NCI-H1092 treated with DMSO at 0.1 percent for 48 hours (cell line): ENCODE results near the gene CEP97.
A peak's percentile ranks its signal among the peaks of the same experiment; 100 is the strongest.
"Not testable (repeated sequence)": the region's sequence is repeated elsewhere in the genome, so short reads cannot be mapped to it uniquely, and the experiment has no call there.

ENCODE experiments used
- DNase-seq: peaks from one replicate; lab custom pipeline; 2025; lab: John Stamatoyannopoulos, UW

The CEP97 gene

DNA sequence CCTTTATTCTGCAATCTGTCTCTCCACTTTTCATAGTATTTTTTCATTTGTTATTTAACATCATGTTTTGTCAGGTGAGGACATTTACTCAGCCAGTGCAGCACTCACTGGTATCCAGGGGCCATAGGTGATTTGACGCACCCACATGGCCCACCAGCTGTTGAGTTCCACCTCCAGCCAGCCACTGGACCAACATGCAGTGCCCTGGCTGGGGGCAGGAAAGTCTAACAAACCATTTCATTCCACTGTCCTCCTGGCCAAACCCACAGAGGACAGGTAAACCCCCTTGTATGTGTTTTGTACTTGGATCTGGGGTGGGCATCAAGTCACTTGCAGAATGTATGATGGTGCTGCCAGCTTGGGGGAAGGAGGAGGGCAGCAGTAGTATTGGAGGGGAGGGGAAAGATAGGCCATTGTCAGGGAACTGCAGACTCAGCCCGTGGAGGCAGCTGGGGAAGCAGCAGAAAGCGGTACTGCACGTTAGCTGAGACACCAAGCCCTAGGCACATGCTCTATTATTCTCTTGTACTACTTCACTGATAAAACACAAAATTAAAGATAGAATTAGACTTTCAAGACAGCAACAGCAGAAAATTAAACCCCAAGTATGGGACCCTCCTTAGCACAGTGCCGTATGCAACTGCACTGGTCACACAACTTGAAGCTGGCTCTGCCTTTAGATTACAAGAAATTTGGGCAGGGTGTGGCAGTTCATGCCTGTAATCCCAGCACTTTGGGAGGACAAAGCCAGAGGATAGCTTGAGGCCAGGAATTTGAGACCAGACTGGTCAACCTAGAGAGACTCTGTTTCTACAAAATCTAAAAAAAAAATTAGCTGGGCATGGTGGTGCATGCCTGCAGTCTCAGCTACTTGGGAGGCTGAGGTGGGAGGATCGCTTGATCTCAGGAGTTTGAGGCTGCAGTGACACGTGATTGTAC, 22.4 kb upstream of the CEP97 start:
- DNase-seq = no peak

- no peak for DNase-seq
These were observed 21.7 kb upstream of the CEP97 start for GRCh38 chr3:101702726-101703125.

DNA sequence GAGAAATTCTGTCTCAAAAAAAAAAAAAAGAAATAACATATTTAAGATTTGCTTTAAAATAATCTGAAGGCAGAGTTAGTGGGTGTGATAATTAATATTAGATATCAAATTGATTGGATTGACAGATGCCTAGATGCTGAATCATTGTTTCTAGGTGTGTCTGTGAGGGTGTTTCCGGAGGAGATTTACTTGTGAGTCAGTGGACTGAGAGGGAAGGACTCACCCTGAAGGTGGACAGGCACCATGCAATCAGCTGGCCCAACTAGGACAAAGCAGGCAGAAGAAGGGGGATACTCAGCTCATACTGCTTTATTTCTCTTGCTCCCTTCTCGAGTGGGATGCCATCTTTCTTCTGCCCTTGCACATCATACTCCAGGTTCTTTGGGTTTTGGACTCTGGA, 21.2 kb upstream of the CEP97 start:
- DNase-seq = no peak

GRCh38 chr3:101704639-101705038, 19.8 kb upstream of the CEP97 start:
- not testable (repeated sequence) for DNase-seq

DNA sequence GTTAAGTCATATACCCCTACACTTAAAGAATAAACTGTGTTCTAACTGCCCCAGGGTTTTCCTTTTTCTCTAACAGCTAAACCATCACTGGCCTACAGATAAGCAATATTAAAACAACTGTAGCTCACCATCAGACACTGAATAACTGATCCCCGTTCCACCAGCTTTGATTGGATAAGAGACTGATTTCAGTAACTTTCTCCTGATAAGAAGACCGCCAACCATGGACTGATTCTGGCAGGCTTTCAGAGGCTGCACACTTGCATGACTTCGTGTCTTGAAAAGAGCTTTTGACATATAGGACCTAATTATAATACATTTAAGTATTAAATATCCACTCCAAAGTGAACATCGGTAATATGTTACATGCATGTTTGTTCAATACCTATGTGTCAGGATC, 15.3 kb upstream of the CEP97 start:
- DNase-seq = no peak

- DNase-seq = no peak
These were observed 6.0 kb upstream of the CEP97 start for GRCh38 chr3:101718455-101718854.

DNA sequence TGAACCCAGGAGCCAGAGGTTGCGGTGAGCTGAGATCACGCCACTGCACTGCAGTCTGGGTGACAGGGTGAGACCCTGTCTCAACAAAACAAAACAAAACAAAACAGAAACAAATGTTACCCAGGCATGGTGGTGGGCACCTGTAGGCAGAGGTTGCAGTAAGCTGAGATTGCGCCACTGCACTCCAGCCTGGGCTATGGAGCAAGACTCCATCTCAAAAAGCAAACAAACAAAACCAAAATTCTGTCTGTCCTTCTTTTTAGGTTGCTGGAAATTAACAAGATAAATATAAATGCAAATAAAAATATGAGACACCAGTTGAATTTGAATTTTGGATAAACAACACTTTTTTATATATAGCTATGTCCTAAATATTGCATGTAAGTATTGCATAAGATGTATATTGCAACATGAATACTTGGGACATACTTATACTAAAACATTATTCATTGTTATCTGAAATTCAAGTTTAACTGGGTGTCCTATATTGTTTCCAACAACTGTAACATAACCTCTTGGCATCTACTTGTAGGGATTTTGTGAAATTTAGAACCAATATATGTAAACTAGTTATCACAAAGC, 4.7 kb upstream of the CEP97 start:
- no peak for DNase-seq

GRCh38 chr3:101720851-101721840, 3.3 kb upstream of the CEP97 start:
- no peak for DNase-seq

GRCh38 chr3:101722394-101723173, 1.8 kb upstream of the CEP97 start:
- DNase-seq = no peak

GRCh38 chr3:101725194-101725889, 928 bp downstream of the CEP97 start:
- DNase-seq = peak; percentile 43

GRCh38 chr3:101725890-101726275, 1.5 kb downstream of the CEP97 start:
- DNase-seq = no peak

GRCh38 chr3:101729586-101729985, 5.2 kb downstream of the CEP97 start:
- no peak for DNase-seq

DNA sequence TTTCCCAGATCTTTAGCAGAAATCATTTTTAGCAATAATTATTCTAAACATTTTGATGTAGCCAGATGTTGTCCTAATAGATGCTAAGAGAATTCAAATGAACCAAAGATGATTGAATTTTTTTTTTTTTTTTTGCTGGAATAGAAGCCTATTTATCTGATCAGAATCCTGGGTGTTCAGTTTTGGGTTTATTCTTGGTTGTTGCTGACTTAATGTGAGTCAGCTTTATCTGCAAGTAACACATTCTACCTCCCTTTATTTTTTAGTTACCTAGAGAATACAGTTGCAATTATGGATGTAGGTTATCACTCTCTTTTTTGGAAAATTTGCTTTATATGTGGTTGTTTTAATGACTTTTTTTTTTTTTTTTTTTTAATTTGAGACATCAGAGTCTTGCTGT, 6.4 kb downstream of the CEP97 start:
- no peak for DNase-seq

- no peak for DNase-seq
These were observed 7.8 kb downstream of the CEP97 start for GRCh38 chr3:101732240-101732641.

DNA sequence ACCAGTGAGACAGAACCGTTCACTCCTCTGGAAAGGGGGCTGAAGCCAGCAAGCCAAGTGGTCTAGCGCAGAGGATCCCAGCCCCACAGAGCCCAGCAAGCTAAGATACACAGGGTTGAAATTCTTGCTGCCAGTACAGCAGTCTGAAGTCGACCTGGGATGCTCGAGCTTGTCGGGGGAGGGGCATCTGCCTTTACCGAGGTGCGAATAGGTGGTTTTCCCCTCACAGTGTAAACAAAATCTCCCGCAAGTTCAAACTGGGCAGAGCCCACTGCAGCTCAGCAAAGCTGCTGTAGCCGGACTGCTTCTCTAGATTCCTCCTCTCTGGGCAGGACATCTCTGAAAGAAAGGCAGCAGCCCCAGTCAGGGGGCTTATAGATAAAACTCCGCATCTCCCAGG, 11.4 kb downstream of the CEP97 start:
- DNase-seq = no peak

DNA sequence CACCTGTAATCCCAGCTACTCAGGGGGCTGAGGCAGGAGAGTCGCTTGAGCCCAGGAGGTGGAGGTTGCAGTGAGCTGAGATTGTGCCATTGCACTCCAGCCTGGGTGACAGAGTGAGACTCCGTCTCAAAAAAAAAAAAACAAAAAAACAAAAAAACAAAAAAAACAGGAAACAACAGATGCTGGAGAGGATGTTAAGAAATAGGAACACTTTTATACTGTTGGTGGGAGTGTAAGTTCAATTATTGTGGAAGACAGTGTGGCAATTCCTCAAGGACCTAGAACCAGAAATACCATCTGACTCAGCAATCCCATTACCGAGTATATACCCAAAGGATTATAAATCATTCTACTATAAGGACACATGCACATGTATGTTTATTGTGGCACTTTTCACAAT, 17.5 kb downstream of the CEP97 start:
- not testable (repeated sequence) for DNase-seq

DNA sequence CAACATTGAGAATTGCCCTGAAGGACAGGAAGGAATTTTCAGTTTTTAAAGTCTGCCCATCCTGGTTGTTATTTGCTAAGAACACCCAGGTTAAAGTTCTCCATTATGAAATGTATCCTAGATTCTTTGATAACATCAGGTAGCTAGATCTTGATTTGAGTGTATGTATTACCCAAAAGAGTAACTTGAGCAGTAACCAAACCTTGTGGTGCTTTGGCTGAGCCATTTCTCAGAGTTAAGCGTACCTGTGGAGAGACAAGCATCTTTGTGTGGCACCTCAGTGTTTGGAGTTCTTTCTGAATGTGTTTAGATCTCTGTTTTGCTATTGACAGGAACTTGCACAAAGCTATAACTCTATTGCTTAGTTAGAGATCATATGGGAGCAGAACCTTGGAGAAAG, 20.4 kb downstream of the CEP97 start:
- DNase-seq = no peak

DNA sequence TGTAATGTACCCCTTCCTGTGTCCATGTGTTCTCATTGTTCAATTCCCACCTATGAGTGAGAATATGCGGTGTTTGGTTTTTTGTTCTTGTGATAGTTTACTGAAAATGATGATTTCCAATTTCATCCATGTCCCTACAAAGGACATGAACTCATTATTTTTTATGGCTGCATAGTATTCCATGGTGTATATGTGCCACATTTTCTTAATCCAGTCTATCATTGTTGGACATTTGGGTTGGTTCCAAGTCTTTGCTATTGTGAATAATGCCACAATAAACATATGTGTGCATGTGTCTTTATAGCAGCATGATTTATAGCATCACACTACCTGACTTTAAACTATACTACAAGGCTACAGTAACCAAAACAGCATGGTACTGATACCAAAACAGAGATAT, 21.5 kb downstream of the CEP97 start:
- DNase-seq = not testable (repeated sequence)

GRCh38 chr3:101753386-101754113, 29.1 kb downstream of the CEP97 start:
- DNase-seq = not testable (repeated sequence)

GRCh38 chr3:101758224-101758623, 33.8 kb downstream of the CEP97 start:
- no peak for DNase-seq
